Embryonic facial prominence (tissue), 1 donor: ENCODE results near the gene MDFIC2.
"Not testable (repeated sequence)": the region's sequence is repeated elsewhere in the genome, so short reads cannot be mapped to it uniquely, and the experiment has no call there.

Experiments used
- DNase-seq: peaks from one replicate; pipeline ENCODE4 v3.0.0-alpha.2; 2016; ENCODE audit errors: extremely low spot score

MDFIC2 gene

DNA sequence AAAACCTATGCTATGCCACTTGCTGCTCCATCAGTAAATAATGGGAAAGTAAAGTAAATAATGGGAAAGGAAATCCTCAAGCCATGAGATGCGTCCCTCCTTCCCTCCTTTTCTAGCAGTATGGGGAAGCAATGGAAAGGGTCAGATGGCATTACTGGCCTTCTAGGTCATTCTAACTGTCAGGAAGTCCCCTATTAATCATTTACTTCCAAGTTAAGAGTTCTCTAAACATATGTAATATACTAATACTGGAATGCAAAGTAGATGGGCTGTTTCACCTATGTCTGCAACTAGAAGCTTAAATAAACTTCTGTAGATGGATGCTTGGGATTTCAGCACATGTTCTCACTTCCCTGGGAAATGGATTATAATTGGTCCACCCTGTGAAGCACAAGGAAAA, 55.9 kb downstream of the MDFIC2 start:
- DNase-seq, result no peak

DNA sequence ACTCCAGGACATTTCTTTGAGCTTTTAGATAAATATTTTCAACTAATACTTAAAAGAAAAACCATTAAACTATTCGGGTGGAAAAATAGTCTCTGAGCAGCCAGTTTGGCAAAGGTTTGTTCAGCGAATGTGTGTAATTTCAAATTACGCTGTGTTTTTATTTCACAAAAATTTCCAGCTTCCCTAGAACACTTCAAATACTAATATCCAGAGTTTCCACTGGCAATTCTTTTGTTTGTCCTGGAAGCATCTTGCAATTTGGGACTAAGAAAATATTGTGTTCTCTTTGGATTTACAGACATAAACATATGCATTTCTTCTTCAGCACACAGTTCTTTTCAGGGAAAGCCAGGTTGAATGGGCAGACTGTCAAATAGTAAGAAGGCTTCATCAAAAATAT, 61.9 kb downstream of the MDFIC2 start:
- no peak for DNase-seq

DNA sequence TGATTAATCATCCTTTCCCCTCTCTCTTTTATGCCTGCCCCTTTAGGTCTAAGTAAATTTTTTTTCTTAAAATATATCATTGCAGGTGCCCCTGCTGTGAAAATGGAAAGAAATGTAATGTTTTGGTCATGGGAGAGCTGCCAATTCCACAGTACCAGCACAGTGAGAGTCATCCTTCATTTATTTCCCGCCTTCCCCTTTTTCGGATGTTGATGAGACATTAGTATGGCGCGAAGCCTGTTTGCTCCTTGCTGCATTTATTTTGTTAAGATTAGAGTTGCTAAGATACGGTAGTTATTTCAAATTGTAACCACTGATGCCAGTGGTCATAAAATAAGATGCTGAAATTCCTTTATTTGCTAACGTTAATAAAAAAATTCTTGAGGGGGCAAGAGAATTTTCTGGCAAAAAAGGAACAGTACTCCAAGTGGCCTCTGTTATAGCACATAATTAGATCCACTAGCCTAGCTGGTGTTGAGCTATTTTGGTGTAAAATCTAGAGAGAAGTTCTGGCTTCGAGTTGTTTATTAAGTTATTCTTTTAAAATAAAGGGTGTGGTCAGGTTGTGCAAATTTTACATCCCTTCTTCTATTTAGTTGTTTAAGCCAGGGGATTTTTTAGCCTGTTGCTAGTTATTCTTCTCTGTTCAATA, 62.8 kb downstream of the MDFIC2 start:
- DNase-seq, result no peak

DNA sequence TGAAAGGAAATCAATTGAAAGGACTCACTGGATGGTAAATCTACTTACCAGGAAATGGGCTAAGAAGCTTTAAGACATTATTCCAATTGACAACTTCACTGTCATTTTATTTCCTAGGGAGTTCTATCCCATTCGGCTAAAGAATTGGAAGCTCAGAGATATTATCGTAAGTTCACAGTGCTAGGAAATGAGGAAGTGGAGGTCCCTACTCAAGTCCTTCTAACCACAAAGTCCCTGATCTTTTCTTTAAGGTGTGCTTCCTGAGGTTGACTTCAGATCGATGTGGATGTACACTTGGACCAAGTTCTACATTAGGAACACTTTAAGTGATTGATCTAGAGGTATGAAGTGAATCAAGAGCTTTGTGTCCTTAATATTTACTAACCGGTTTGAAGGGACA, 63.6 kb downstream of the MDFIC2 start:
- DNase-seq, result no peak

- no peak for DNase-seq
Measured at GRCh38 chr3:70247955-70248354, 64.5 kb downstream of the MDFIC2 start.

DNA sequence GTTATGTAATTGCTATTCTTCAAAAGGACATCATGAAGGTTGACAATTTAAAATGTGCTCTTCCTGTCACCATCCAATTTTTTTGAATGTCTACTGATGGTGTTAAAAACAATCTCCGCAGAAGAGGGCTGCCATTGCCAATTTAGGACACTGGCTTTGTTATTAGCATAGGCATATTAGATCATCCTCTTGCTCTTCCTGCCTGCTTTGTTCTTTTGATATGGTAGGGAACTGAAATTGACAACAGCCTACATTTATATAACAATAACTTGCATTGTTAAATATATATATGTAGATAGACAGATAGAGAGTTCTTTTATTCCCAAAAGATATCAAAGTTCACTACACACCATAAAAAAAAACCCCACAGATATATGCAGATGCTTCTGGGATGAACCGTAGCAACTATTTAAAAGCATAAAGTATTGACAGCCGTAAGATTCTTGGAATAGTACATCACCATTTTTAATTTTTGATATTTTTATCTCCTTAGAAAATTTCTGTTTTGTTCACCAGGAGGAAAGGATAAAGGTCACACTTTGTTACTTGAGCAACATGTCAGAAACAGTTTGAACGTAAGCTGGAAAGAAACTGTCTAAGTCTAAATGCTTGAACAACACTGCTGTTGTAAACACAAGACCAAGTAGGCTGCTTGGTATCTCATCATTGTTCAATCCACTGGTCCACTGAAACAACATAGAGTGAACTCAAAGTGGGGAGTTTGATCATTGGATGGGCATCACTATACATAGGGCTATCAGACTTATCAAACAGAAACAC, 66.5 kb downstream of the MDFIC2 start:
- DNase-seq, result no peak

DNA sequence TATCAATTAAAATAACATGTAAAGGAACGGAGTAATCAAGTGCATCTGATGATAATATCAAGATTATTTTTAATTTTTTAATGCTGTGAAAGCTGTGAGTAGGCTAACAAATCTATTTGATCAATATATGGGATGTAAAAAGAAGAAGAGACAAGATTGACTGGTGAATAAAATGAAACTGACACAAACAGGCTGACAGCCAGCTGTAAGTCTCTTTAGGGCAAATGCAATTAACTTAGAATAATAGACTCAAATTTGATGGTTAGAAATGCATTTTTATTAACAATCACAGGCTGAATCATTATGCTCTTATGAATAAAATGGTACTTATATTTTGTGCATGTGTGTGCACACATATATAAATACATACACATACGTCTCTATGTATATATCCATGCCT, 68.0 kb downstream of the MDFIC2 start:
- no peak for DNase-seq

GRCh38 chr3:70242297-70242882, 70.0 kb downstream of the MDFIC2 start:
- no peak for DNase-seq

DNA sequence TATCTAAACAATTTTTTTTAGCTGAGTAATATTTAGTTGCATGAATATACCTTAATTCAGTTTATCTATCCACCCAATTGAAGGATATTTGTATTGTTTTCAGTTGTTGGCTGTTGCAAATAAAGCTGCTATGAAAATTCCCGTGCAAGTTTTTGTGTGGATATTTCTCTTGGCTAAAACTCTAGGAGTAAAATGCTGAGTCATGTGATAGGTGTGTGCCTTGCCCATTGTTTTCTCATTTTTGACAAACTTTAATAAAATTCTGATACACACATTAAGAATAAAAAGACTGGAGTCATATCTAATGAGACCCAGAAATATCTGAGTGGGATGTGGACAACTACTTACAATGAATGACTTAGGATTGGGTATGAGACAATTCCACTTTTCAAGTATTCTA, 78.6 kb downstream of the MDFIC2 start:
- DNase-seq, result no peak

DNA sequence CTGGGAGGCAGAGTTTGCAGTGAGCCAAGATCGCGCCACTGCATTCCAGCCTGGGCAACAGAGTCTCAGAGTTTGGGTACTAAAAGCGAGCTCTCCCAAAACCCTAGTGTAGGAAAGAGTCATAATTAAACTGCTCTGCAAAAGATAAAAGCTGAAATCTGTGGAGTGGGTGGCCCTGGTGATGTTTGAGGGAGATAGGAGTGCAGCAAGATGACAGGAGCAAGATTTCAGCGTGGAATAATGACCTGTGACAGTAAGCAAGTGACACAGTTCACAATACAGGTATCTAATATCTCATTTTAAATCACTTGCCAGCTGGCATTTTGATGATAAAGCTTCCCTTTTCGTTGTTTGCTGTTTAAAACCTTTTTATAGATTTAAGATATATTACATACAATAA, 79.3 kb downstream of the MDFIC2 start:
- DNase-seq, result no peak

GRCh38 chr3:70231266-70231701, 81.2 kb downstream of the MDFIC2 start:
- DNase-seq, result no peak

DNA sequence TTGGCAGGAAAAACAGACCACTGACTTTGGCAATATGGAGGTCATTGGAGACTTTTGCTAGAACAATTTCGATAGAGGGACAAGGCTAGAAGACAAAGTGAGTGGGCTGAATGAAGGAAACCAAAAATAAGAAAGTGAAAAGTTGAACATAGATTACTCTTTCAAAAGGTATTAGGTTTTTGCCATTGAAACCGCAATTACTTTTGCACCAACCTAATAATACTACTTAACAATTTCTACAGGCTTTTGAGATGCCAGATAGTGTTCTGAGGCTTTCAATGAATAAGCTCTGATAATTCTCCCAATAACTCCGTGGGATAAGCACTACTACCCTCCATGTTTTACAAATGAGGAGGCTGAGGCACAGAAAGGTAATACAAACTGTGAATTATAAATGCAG, 85.0 kb downstream of the MDFIC2 start:
- no peak for DNase-seq

GRCh38 chr3:70225146-70225545, 87.3 kb downstream of the MDFIC2 start:
- no peak for DNase-seq

DNA sequence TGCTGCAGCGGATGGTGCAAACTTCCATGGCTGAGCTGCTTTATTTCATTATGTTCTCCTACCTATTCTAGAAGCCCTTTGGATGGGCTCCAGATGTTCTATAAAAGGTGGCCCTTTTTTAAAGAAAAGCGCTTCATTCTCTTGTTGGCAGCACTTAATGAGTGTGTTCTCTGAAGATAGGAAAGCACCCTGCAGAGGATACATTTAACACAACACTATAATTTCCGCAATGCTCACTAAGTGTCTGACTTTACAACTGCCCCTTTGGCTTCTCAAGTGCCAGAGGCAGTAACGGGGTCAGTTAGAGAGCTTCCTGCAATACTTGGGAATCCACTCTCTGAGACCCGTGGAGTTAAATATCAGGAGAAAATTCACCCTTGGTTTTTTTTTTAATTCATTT, 88.1 kb downstream of the MDFIC2 start:
- DNase-seq, result no peak

DNA sequence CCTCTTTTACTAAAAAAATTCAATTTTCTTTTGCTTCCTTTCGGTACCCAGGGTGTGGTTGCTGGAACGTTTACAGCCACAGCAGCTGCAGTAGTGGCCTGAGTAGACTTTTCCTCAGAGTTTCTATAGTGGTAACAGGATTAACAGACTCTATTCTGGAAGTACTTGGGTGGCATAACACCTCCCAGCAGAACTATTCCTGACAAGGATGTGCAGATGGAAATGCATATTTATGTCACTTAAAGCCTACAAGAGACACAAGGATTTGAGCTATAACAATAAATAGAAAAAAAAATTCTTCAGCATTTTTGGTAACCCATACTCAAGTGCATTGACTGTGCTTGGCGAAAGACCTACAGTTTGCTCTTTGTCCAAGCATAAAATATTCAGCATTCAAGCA, 94.0 kb downstream of the MDFIC2 start:
- no peak for DNase-seq

DNA sequence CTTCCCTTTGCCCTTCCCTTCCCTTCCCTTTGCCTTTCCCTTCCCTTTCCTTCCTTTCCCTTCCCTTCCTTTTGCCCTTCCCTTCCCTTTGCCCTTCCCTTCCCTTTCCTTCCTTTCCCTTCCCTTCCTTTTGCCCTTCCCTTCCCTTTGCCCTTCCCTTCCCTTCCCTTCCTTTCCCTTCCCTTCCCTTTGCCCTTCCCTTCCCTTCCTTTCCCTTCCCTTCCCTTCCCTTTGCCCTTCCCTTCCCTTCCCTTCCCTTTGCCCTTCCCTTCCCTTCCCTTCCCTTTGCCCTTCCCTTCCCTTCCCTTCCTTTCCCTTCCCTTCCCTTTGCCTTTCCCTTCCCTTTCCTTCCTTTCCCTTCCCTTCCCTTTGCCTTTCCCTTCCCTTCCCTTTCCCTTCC, 101.2 kb downstream of the MDFIC2 start:
- not testable (repeated sequence) for DNase-seq

DNA sequence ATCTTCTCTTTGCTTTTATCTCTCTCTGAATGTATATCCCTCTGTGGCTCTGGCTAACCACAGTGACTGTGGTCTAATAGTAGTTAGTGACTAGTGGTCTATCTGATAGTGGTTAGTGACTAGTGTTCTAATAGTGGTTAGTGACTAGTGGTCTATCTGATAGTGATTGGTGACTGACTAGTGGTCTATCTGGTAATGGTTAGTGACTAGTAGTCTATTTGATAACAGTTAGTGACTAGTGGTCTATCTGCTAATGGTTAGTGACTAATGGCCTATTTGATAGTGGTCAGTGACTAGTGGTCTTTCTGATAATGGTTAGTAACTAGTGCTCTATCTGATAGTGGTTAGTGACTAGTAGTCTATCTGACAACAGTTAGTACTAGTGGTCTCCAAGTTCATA, 110.5 kb downstream of the MDFIC2 start:
- DNase-seq, result no peak

DNA sequence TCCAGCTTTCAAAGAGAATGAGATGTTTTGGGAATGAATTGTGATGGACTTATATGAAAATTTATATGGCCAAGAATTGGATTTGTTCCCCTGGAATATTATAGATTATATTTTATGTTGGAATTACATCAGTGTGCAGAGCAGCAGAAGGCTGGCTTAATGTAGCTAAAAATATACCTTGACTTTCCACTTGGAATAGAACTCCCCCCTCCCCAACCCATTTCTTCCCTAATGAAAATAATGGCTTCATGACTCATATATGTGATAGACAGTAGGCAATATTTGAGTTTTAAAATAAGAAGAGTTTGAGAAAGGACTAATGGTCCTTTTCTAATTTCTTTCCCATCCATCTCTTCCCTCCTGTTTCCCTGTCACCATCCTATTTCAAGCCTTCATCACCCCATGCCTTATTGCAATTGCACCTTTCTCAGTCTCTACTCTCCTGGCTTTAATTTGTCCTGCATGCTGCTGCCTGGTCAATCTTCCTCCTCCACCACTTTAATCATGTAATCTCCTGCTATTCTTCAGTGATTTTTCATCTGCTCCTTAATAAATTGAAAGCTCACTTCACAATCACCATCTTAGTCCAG, 122.5 kb downstream of the MDFIC2 start:
- no peak for DNase-seq

GRCh38 chr3:70186221-70186620, 126.2 kb downstream of the MDFIC2 start:
- no peak for DNase-seq

DNA sequence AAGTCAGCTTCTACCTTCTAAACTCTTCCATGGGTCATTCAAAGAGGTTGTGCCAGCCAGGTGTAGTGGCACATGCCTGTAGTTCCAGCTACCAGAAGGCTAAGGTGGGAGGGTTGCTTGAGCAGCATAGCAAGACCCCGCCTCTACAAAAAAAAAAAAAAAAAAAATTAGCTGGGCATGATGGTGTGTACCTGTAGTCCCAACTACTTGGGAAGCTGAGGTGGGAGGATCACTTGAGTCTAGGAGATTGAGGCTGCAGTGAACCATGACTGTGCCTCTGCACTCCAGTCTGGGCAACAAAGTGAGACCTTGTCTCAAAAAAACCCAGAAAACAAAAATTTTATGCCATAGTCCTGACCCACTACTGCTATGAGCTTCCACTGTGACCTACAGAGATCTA, 126.8 kb downstream of the MDFIC2 start:
- DNase-seq, result no peak

GRCh38 chr3:70183781-70184504, 128.5 kb downstream of the MDFIC2 start:
- no peak for DNase-seq

DNA sequence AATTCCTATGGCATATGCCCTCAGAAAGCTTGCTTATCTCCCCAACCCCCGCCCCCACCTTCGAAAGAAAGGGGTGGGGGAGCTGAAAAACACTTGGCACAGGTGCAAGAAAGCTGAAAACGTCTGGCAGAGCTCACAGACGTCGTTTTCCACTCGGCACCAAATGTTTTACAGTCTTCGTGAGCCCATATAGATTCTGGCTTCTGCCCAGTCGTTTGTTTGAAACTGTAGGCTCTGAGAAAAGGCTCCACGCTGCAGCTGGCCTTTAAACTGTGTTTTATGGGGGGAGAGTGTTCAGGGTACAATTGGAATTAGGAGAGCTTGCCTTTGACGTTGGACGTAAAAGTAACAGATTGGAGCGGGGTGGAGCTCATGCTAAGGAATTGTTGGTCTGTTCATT, 130.3 kb downstream of the MDFIC2 start:
- no peak for DNase-seq
